Measurements from ENCODE around the gene GTPBP4. TPM values are rescaled to one million over a fixed set of nuclear protein-coding genes. Genes with fewer than 3 reads are reported as not detected.
"Not testable (repeated sequence)": the region's sequence is repeated elsewhere in the genome, so short reads cannot be mapped to it uniquely, and the experiment has no call there.

The GTPBP4 gene
- total RNA-seq, 1 experiment from 2014 or later, result 57.2 TPM

GRCh38 chr10:1024103-1024502, 35.9 kb downstream of the GTPBP4 start:
- DNase-seq (ENCODE audit: low read depth), result no peak

- DNase-seq (ENCODE audit: low read depth), result no peak
These were observed 37.4 kb downstream of the GTPBP4 start, which contains the start of gene IDI2 for GRCh38 chr10:1025683-1026082. Gene IDI2 (minus strand): TSS chr10:1025859. CDS start chr10:1024723, 1,136 bp downstream.

DNA sequence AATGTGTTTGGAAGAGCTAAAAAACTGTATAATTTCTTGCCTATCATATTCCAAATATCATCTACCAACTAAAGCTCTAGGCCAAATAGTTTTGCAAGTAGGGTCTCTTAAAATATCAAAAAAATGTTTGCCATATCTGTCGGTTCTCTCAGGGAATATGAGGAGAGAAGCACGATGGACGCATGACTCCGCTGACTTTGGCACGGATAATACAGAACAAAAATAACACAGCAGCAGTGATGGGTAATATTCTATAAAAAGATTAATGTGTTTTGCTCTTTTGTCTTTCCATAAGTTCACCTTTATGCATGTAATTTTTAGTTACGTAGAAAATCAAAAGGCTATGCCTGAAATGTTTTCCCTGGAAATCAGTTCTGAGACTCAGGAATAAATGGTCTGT, 38.3 kb downstream of the GTPBP4 start:
- DNase-seq (ENCODE audit: low read depth), result no peak

DNA sequence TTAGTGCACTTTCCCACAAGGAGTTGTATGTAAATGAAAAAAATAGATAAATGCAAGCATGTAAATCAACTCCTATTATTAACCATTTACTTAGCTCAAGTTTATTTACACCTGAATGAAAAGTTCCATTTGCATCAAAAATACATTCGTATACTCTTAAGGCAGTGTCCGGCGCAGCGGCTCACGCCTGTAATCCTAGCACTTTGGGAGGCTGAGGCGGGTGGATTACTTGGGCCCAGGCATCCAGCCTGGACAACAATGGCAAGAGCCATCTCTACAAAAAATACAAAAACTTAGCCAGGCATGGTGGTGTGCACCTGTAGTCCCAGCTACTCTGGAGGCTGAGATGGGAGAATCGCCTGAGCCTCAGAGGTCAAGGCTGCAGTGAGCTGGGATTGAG, 41.6 kb downstream of the GTPBP4 start:
- no peak for DNase-seq (ENCODE audit: low read depth)

DNA sequence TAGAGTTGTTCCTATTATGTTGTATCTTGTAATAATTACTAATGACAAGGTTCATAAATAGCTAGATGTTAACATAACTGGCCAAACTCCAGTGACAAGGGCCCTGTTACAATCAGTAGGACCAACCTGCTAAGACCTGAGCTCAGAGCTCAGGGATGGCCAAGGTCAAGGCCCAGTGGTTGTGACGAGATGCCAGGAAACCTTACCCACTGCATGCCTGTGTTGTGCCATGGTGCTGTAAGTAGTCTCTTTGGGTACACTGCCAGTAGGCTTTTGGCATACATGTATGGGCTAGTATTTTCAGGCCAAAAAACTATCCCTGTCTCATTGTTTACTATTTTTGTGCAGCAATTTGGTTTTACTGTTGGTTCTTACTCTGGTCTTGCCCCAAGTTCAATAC, 45.4 kb downstream of the GTPBP4 start:
- no peak for DNase-seq (ENCODE audit: low read depth)

GRCh38 chr10:1034758-1035157, 46.5 kb downstream of the GTPBP4 start:
- no peak for DNase-seq (ENCODE audit: low read depth)

GRCh38 chr10:1035201-1035600, 47.0 kb downstream of the GTPBP4 start:
- no peak for DNase-seq (ENCODE audit: low read depth)

- DNase-seq (ENCODE audit: low read depth), result peak; percentile 63
These were observed 48.1 kb downstream of the GTPBP4 start for GRCh38 chr10:1036341-1036791.

GRCh38 chr10:1037098-1037497, 48.9 kb downstream of the GTPBP4 start:
- no peak for DNase-seq (ENCODE audit: low read depth)

GRCh38 chr10:1038769-1039168, 50.5 kb downstream of the GTPBP4 start:
- not testable (repeated sequence) for DNase-seq (ENCODE audit: low read depth)

- DNase-seq (ENCODE audit: low read depth), result no peak
These were observed 51.9 kb downstream of the GTPBP4 start for GRCh38 chr10:1040133-1040532.

DNA sequence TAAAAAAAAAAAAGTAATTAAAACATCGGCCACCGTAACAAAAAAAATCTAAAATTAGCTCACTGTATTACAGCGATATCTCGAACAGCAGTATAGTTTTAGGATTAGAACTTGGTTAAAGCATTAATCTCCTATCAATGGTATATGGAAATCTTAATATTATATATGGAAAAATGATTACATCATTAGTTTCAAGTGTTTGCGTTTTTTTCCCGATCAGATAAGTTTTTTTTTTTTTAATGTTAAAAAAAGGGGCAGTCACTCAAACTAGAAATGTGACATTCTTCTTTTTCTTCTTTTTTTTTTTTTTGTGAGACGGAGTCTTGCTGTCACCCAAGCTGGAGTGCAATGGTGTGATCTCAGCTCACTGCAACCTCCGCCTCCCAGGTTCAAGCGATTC, 53.3 kb downstream of the GTPBP4 start:
- DNase-seq (ENCODE audit: low read depth), result no peak

GRCh38 chr10:1043532-1043995, 55.3 kb downstream of the GTPBP4 start:
- DNase-seq (ENCODE audit: low read depth), result no peak

GRCh38 chr10:1044146-1044545, 55.9 kb downstream of the GTPBP4 start:
- DNase-seq (ENCODE audit: low read depth), result no peak

DNA sequence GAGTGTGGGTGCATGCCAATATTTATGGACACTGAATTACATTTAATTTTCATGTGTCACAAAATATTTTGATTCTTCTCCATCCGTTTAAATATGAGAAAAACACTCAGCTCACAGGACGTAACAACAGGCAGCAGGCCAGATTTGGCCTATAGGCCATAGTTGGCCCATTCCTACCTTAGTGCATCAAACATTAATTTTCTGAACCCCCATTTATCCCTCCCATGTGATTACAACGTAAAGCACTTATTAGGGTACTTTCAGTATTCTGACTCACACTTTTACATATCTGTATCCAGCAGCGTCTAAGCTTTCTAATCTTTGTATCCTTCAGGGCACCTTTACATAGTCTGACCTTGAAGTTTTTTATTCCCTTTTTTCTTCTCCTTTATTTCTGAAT, 56.7 kb downstream of the GTPBP4 start:
- no peak for DNase-seq (ENCODE audit: low read depth)

DNA sequence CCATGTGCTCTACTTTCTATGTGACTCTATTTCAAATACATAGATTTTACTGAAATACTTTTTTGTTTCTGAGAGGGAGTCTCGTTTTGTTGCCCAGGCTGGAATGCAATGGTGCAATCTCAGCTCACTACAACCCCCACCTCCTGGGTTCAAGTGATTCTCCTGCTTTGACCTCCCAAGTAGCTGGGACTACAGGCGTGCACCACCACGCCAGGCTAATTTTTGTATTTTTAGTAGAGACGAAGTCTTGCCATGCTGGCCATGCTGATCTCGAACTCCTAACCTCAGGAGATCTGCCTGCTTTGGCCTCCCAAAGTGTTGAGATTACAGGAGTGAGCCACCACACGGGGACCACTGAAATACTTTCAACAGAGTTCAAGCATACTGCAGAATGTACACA, 57.2 kb downstream of the GTPBP4 start:
- no peak for DNase-seq (ENCODE audit: low read depth)

GRCh38 chr10:1047937-1048336, 59.7 kb downstream of the GTPBP4 start:
- no peak for DNase-seq (ENCODE audit: low read depth)

DNA sequence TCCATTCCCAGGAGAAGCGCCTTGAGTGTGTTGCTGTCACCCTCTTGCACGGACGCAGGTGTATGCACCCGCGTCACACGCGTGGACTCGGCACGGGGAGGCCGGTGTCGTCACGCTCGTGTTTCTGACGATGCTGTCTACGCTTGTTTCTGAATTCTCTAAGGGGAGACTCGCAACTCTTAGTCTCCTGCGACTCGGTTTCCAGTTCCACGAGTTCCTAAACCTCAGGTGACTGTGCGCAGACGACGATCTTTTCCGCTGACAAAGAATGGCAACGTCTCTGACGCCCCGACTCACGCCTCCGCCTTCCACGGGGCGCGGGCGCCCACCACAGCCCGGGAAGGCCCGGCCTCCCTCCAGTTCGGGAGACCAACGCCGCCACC, 60.1 kb downstream of the GTPBP4 start:
- no peak for DNase-seq (ENCODE audit: low read depth)

GRCh38 chr10:1048732-1049424, 60.6 kb downstream of the GTPBP4 start, which contains the start of gene IDI1:
Gene IDI1 (minus strand): TSS chr10:1049119. CDS start chr10:1049003, 116 bp downstream.
- peak; percentile 99 for DNase-seq (ENCODE audit: low read depth)

DNA sequence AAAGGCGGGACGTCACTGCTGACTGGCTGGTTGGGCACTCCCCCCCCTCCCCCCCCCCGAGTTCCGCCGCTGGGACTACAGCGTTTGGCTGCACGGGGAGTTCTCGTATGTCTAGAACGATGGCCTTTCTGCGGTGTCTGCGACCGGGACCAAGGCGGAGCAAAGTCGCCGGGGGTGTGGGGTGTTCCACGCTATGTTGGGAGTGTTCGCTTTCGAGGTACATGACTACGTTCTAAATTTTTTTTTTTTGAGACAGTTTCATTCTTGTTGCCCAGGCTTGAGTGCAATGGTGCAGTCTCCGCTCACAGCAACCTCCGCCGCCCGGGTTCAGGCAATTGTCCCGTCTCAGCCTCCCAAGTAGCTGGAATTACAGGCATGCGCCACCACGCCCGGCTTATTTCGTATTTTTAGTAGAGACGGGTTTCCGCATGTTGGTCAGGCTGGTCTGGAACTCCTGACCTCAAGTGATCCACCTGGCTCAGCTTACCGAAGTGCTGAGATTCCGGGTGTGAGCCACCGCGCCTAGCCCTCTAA, 61.3 kb downstream of the GTPBP4 start:
- DNase-seq (ENCODE audit: low read depth), result no peak

DNA sequence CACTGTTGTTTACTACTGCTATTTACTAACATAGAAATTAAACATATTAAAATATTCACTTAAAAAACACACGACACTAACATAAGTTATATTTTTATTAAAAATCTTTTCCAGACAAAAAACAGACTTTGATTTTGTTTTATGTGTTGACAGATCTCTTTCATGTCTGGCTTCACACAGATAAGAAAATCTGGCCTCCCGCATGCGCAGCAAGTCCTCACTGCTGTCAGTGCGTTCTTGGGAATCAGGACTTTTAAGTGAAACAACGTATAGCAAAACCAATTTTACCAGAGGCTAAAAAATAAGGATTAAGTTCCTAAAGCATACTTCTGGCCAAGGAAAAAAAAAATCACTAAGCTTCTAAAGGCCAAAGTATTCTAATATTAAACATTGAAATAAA, 61.9 kb downstream of the GTPBP4 start:
- DNase-seq (ENCODE audit: low read depth), result no peak

DNA sequence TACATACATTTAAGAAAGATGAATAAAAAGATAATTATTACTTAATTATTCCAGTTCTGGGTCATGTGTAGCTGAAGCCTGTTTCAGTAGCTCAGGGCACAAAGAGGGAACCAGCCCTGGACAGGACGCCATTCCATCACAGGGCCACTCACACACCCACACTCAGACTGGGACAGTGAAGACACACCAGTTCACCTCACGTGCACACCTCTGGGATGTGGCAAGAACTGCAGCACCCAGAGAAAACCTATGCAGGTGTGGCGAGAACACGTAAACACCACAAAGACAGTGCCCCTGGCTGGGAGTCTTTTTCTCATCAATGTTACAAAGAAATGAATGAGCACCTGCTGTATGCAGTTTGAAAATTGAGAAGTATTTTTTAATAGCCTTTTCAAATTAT, 62.3 kb downstream of the GTPBP4 start:
- DNase-seq (ENCODE audit: low read depth), result no peak

DNA sequence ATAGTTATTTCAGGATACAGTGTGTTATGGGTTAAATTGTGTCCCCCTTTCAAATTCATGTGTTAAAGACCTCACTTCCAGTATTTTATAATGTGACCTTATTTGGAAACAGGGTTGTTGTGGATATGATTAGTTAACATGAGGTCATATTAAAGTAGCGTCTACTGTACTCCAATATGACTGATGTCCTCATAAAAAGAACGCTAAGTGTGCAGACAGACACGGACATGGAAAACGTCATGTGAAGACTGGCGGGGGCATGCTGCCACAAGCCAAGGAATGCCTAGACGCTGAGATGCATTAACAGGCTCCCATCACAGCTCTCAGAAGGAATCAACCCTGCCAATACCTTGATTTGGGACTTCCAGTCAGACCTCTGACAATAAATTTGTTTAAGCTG, 66.5 kb downstream of the GTPBP4 start:
- DNase-seq (ENCODE audit: low read depth), result no peak

Data from LHCN-M2 (cell line).